Astrocyte (in vitro differentiated cells and primary cell): Measurements from ENCODE around the gene GHDC. TPM values are rescaled to one million over a fixed set of nuclear protein-coding genes. Genes with fewer than 3 reads are reported as not detected.

Experiments used
- DNase-seq: peaks from one replicate; pipeline ENCODE4 v3.0.0-alpha.2; 2010; ENCODE audit warnings: low read depth
- FAIRE-seq: peaks from 2 replicates; lab custom pipeline; 2011; peaks lifted over from hg19 to GRCh38; lab: Jason Lieb, UNC
- H2AFZ ChIP-seq: 2 replicates; pipeline ENCODE4 v1.6.0; 2012; ENCODE audit warnings: low read depth, low read length, inconsistent platforms
- H3K27ac ChIP-seq: 2 replicates; pipeline ENCODE4 v1.5.1; 2011; ENCODE audit warnings: low read depth, low read length, inconsistent platforms
- H3K27me3 ChIP-seq: 2 replicates; pipeline ENCODE4 v1.6.0; 2011; ENCODE audit warnings: low read length, inconsistent platforms; ENCODE audit not compliant: insufficient read depth
- H3K36me3 ChIP-seq: 2 replicates; pipeline ENCODE4 v1.5.1; 2011; ENCODE audit warnings: low read length, inconsistent platforms; ENCODE audit not compliant: insufficient read depth
- H3K4me1 ChIP-seq: 2 replicates; pipeline ENCODE4 v1.5.1; 2011; ENCODE audit warnings: low read length, inconsistent platforms; ENCODE audit not compliant: insufficient read depth
- H3K4me2 ChIP-seq: 2 replicates; pipeline ENCODE4 v1.6.0; 2012; ENCODE audit warnings: low read length, inconsistent platforms
- H3K4me3 ChIP-seq: 2 replicates; pipeline ENCODE4 v1.5.1; 2011; ENCODE audit warnings: low read depth, mild to moderate bottlenecking, low read length, inconsistent platforms; ENCODE audit not compliant: insufficient read depth
- H3K79me2 ChIP-seq: 2 replicates; pipeline ENCODE4 v1.6.0; 2012; ENCODE audit warnings: mild to moderate bottlenecking, low read length, inconsistent platforms; ENCODE audit not compliant: insufficient read depth
- H3K9ac ChIP-seq: 2 replicates; pipeline ENCODE4 v1.6.0; 2012; ENCODE audit warnings: mild to moderate bottlenecking, low read length, inconsistent platforms
- H3K9me3 ChIP-seq: 2 replicates; pipeline ENCODE4 v1.5.1; 2012; ENCODE audit warnings: low read depth, mild to moderate bottlenecking, low read length, inconsistent platforms; ENCODE audit not compliant: insufficient read depth
- H4K20me1 ChIP-seq: 2 replicates; pipeline ENCODE4 v1.6.0; 2012; ENCODE audit warnings: low read length, inconsistent platforms; ENCODE audit not compliant: insufficient read depth
- H3K27ac Mint-ChIP-seq: one replicate; pipeline ENCODE4 v1.8.0; 2021; ENCODE audit warnings: mild to moderate bottlenecking, mixed read lengths; ENCODE audit not compliant: unreplicated experiment
- H3K27me3 Mint-ChIP-seq: one replicate; pipeline ENCODE4 v1.8.0; 2021; ENCODE audit warnings: low read depth, mixed read lengths; ENCODE audit not compliant: unreplicated experiment
- H3K36me3 Mint-ChIP-seq: one replicate; pipeline ENCODE4 v1.8.0; 2021; ENCODE audit warnings: low read depth, mixed read lengths; ENCODE audit not compliant: unreplicated experiment
- H3K4me1 Mint-ChIP-seq: one replicate; pipeline ENCODE4 v1.8.0; 2021; ENCODE audit warnings: low read depth, mixed read lengths; ENCODE audit not compliant: unreplicated experiment
- H3K4me3 Mint-ChIP-seq: one replicate; pipeline ENCODE4 v1.8.0; 2021; ENCODE audit warnings: mild to moderate bottlenecking, moderate library complexity, mixed read lengths; ENCODE audit not compliant: unreplicated experiment
- H3K9me3 Mint-ChIP-seq: one replicate; pipeline ENCODE4 v1.8.0; 2021; ENCODE audit warnings: mild to moderate bottlenecking, mixed read lengths; ENCODE audit not compliant: unreplicated experiment
- EZH2 ChIP-seq: IDR thresholded peaks from 2 replicates; pipeline ENCODE4 v1.6.1; 2012; ENCODE audit warnings: mild to moderate bottlenecking, low read length, inconsistent platforms; ENCODE audit not compliant: insufficient read depth
- total RNA-seq: library from RNA; stranded (reverse); gene quantifications from 2 replicates; pipeline ENCODE4 v1.2.1, GENCODE V29; 2021
- TF ChIP-seq, protein P1 (sequence below): IDR thresholded peaks from 2 replicates; pipeline ENCODE4 v1.5.1; 2011; ENCODE audit warnings: low read depth, mild to moderate bottlenecking, inconsistent platforms, low read length, moderate library complexity; ENCODE audit not compliant: insufficient read depth

GHDC gene
- total RNA-seq, 1 donor from 2014 or later: 0.64 TPM

GRCh38 chr17:42197564-42198156 lies 3.4 kb upstream of the GHDC start:
- H3K4me2 ChIP-seq: no peak overlapping the region
- H4K20me1 ChIP-seq: peaks cover 11% of the 10 kb centered on the region
- H3K36me3 ChIP-seq: no peaks in the 10 kb centered on the region
- TF ChIP-seq, protein P1, sequence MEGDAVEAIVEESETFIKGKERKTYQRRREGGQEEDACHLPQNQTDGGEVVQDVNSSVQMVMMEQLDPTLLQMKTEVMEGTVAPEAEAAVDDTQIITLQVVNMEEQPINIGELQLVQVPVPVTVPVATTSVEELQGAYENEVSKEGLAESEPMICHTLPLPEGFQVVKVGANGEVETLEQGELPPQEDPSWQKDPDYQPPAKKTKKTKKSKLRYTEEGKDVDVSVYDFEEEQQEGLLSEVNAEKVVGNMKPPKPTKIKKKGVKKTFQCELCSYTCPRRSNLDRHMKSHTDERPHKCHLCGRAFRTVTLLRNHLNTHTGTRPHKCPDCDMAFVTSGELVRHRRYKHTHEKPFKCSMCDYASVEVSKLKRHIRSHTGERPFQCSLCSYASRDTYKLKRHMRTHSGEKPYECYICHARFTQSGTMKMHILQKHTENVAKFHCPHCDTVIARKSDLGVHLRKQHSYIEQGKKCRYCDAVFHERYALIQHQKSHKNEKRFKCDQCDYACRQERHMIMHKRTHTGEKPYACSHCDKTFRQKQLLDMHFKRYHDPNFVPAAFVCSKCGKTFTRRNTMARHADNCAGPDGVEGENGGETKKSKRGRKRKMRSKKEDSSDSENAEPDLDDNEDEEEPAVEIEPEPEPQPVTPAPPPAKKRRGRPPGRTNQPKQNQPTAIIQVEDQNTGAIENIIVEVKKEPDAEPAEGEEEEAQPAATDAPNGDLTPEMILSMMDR: no peak
- TF ChIP-seq EZH2: no peak
- DNase-seq (no peak), FAIRE-seq (no peak)
- H3K27me3 Mint-ChIP-seq: no peaks in the 10 kb centered on the region
- no peak overlapping the region for H3K4me3 ChIP-seq
- no peaks in the 10 kb centered on the region for H3K4me1 ChIP-seq
- H3K9me3 Mint-ChIP-seq: no peaks in the 10 kb centered on the region
- no peaks in the 10 kb centered on the region for H3K4me1 Mint-ChIP-seq
- no peaks in the 10 kb centered on the region for H3K27me3 ChIP-seq
- H3K9ac ChIP-seq: no peak overlapping the region
- H3K36me3 Mint-ChIP-seq: peaks cover 9% of the 10 kb centered on the region
- H3K79me2 ChIP-seq: no peaks in the 10 kb centered on the region
- no peak overlapping the region for H3K27ac ChIP-seq
- no peak overlapping the region for H3K4me3 Mint-ChIP-seq
- no peak overlapping the region for H3K27ac Mint-ChIP-seq
- no peak overlapping the region for H2AFZ ChIP-seq
- no peaks in the 10 kb centered on the region for H3K9me3 ChIP-seq

DNA sequence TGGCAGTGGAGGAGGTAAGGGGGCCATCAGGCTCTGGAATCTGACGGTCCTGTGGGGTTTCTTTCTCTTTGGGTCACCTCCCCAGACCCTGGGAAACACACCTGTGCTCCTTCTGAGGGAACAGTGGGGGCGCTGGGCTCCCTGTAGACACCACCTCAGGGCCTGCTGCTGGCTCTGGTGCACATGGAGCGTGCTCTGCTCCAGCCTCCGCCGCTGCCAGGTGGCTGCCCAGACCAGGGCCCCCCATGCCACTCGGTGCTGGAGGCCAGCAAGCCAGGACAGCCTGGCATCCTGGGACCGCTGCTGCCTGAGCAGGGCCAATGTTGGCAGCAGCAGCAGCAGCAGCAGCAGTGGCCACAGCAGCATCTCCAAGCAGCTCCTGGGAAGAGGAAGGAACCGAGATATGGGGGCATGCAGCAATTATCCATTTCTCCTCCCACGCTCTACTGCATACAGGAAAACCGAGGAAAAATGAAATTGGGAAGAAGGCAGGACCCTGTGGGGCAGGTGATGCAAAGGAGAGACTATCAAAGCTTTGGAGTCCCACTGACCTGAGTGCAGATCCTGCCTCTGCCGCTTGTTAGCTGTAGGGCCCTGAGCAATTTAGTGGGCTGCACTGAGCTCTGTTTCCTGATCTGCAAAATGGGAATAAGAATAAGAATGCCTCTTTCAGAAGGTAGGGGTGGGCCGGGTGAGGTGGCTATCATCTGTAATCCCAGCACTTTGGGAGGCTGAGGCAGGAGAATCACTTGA lies 902 bp downstream of the GHDC start:
- H3K4me2 ChIP-seq: peak overlapping the region; percentile 86
- no peak for DNase-seq
- H2AFZ ChIP-seq: peak overlapping the region; percentile 81
- H3K79me2 ChIP-seq: no peaks in the 10 kb centered on the region
- H3K9ac ChIP-seq: no peak overlapping the region
- no peak overlapping the region for H3K4me3 ChIP-seq
- Mint-ChIP-seq H3K9me3 (no peaks in the 10 kb centered on the region), H3K27ac (peak overlapping the region; percentile 31), H3K27me3 (peaks cover 12% of the 10 kb centered on the region), H3K4me1 (no peaks in the 10 kb centered on the region), H3K36me3 (no peaks in the 10 kb centered on the region), H3K4me3 (no peak overlapping the region)
- H3K4me1 ChIP-seq: no peaks in the 10 kb centered on the region
- FAIRE-seq: no peak
- no peak overlapping the region for H3K27ac ChIP-seq
- TF ChIP-seq, protein P1: no peak
- no peak for TF ChIP-seq EZH2
- H3K36me3 ChIP-seq: no peaks in the 10 kb centered on the region
- no peaks in the 10 kb centered on the region for H3K9me3 ChIP-seq
- H3K27me3 ChIP-seq: no peaks in the 10 kb centered on the region
- H4K20me1 ChIP-seq: no peaks in the 10 kb centered on the region
